ENCODE results near the gene PCDHA2.
A peak's percentile ranks its signal among the peaks of the same experiment; 100 is the strongest.
"Not testable (repeated sequence)": the region's sequence is repeated elsewhere in the genome, so short reads cannot be mapped to it uniquely, and the experiment has no call there.

Gene PCDHA2

GRCh38 chr5:140821375-140822280, 27.0 kb downstream of the PCDHA2 start, which contains the start of gene PCDHA5:
PCDHA5 (plus strand) TSS chr5:140821613.
- no peak for DNase-seq

GRCh38 chr5:140822281-140822629, 27.6 kb downstream of the PCDHA2 start:
- DNase-seq: no peak

GRCh38 chr5:140822969-140823368, 28.3 kb downstream of the PCDHA2 start:
- DNase-seq: not testable (repeated sequence)

- no peak for DNase-seq
These were observed 28.8 kb downstream of the PCDHA2 start for GRCh38 chr5:140823475-140823874.

GRCh38 chr5:140827704-140828361, 33.2 kb downstream of the PCDHA2 start, which contains the start of gene PCDHA6:
PCDHA6 (plus strand) TSS chr5:140827960; CDS start chr5:140828092, 132 bp downstream.
- no peak for DNase-seq

- no peak for DNase-seq
These were observed 33.7 kb downstream of the PCDHA2 start for GRCh38 chr5:140828362-140828737.

GRCh38 chr5:140829511-140830501, 35.2 kb downstream of the PCDHA2 start:
- not testable (repeated sequence) for DNase-seq

- DNase-seq: no peak
These were observed 39.3 kb downstream of the PCDHA2 start, which contains the start of gene PCDHA7 for GRCh38 chr5:140833993-140834392. PCDHA7 (plus strand) TSS chr5:140834269; CDS start chr5:140834384, 115 bp downstream.

- not testable (repeated sequence) for DNase-seq
These were observed 39.9 kb downstream of the PCDHA2 start for GRCh38 chr5:140834439-140835008.

GRCh38 chr5:140835622-140836510, 41.2 kb downstream of the PCDHA2 start:
- no peak for DNase-seq

- peak; percentile 8 for DNase-seq
These were observed 46.6 kb downstream of the PCDHA2 start, which contains the start of gene PCDHA8 for GRCh38 chr5:140840978-140841962. PCDHA8 (plus strand) TSS chr5:140841187; CDS start chr5:140841322, 135 bp downstream.

- no peak for DNase-seq
These were observed 48.4 kb downstream of the PCDHA2 start for GRCh38 chr5:140842798-140843733.
